SK-N-DZ (cell line): ENCODE measurements around the gene OR2D3. TPM values are rescaled to one million over a fixed set of nuclear protein-coding genes. Genes with fewer than 3 reads are reported as not detected.
A peak's percentile ranks its signal among the peaks of the same experiment; 100 is the strongest.
"Not testable (repeated sequence)": the region's sequence is repeated elsewhere in the genome, so short reads cannot be mapped to it uniquely, and the experiment has no call there.

Experiments used
- DNase-seq: peaks from one replicate; pipeline ENCODE4 v3.0.0-alpha.2; 2015; ENCODE audit warnings: low spot score
- polyA plus RNA-seq, 2 experiments: library from polyadenylated mRNA; depleted of rRNA; stranded (reverse); fragments of >200 nt; gene quantifications; 2 replicates each; pipeline ENCODE4 v1.2.3, GENCODE V29; 2014

The OR2D3 gene
- polyA plus RNA-seq (2014; cell fraction: cytosol; rRNA removed) = not detected in 2 replicates
- not detected in 2 replicates for polyA plus RNA-seq (2014; cell fraction: nucleus; rRNA removed)

- DNase-seq = no peak
Observed at GRCh38 chr11:6920702-6921101, at the start of gene OR2D3. Gene OR2D3, plus strand, starts transcription at chr11:6921002. Its CDS starts 0 bp downstream, at chr11:6921002.

- DNase-seq = no peak
Observed at GRCh38 chr11:6871278-6871677, 49.5 kb upstream of the OR2D3 start.

- no peak for DNase-seq
Observed at GRCh38 chr11:6875761-6876160, 45.0 kb upstream of the OR2D3 start.

GRCh38 chr11:6876325-6876724 is 44.5 kb upstream of the OR2D3 start, which contains the start of gene OR10A4:
Gene OR10A4, plus strand, starts transcription at chr11:6876625. Its CDS starts 23 bp downstream, at chr11:6876648.
- DNase-seq = no peak

- DNase-seq = no peak
Observed at GRCh38 chr11:6876914-6877313, 43.9 kb upstream of the OR2D3 start.

GRCh38 chr11:6882751-6883150 is 38.1 kb upstream of the OR2D3 start:
- no peak for DNase-seq

- DNase-seq = not testable (repeated sequence)
Observed at GRCh38 chr11:6887711-6888110, 33.1 kb upstream of the OR2D3 start.

GRCh38 chr11:6888830-6889229 is 32.0 kb upstream of the OR2D3 start:
- no peak for DNase-seq

- no peak for DNase-seq
Observed at GRCh38 chr11:6889835-6890234, 31.0 kb upstream of the OR2D3 start.

GRCh38 chr11:6892400-6892799 is 28.4 kb upstream of the OR2D3 start, which contains the start of gene OR2D2:
Gene OR2D2, minus strand, starts transcription at chr11:6892500. Its CDS starts 0 bp downstream, at chr11:6892500.
- no peak for DNase-seq

- no peak for DNase-seq
Observed at GRCh38 chr11:6894097-6894496, 26.7 kb upstream of the OR2D3 start.

- no peak for DNase-seq
Observed at GRCh38 chr11:6895010-6895409, 25.8 kb upstream of the OR2D3 start.

GRCh38 chr11:6898911-6899310 is 21.9 kb upstream of the OR2D3 start:
- no peak for DNase-seq

GRCh38 chr11:6900327-6900999 is 20.3 kb upstream of the OR2D3 start:
- DNase-seq = no peak

- not testable (repeated sequence) for DNase-seq
Observed at GRCh38 chr11:6904804-6905203, 16.0 kb upstream of the OR2D3 start.

- DNase-seq = no peak
Observed at GRCh38 chr11:6911378-6911777, 9.4 kb upstream of the OR2D3 start.

GRCh38 chr11:6911948-6912347 is 8.9 kb upstream of the OR2D3 start:
- DNase-seq = no peak

- DNase-seq = no peak
Observed at GRCh38 chr11:6919698-6920097, 1.1 kb upstream of the OR2D3 start.

- no peak for DNase-seq
Observed at GRCh38 chr11:6925007-6925577, 4.3 kb downstream of the OR2D3 start.

- peak; percentile 54 for DNase-seq
Observed at GRCh38 chr11:6925636-6926207, 4.9 kb downstream of the OR2D3 start.

- DNase-seq = peak; percentile 84
Observed at GRCh38 chr11:6926208-6927029, 5.6 kb downstream of the OR2D3 start, which contains the start of gene ZNF215. Gene ZNF215, plus strand, starts transcription at chr11:6926426. Its CDS starts 5,847 bp downstream, at chr11:6932273.
